GM06990 (cell line): Measurements from ENCODE around the gene HYAL3.
A peak's percentile ranks its signal among the peaks of the same experiment; 100 is the strongest.
"Not testable (repeated sequence)": the region's sequence is repeated elsewhere in the genome, so short reads cannot be mapped to it uniquely, and the experiment has no call there.

Source experiments
- DNase-seq: peaks from one replicate; pipeline ENCODE4 v3.0.0-alpha.2; 2011; ENCODE audit not compliant: insufficient read length; ENCODE audit errors: extremely low read depth
- H3K27me3 ChIP-seq: replicated peaks from 2 replicates; pipeline ENCODE4 v1.6.0; 2011; ENCODE audit warnings: low read length; ENCODE audit not compliant: control insufficient read depth, insufficient read depth
- H3K36me3 ChIP-seq: 2 replicates; pipeline ENCODE4 v1.5.1; 2011; ENCODE audit warnings: low read length; ENCODE audit not compliant: control insufficient read depth, insufficient read depth
- H3K4me3 ChIP-seq: replicated peaks from 2 replicates; pipeline ENCODE4 v1.5.1; 2011; ENCODE audit warnings: low read depth, mild to moderate bottlenecking, control low read depth, low read length
- TF ChIP-seq, protein P1 (sequence below): IDR thresholded peaks from 2 replicates; pipeline ENCODE4 v1.5.1; 2011; ENCODE audit warnings: low read length, control low read depth, mild to moderate bottlenecking, inconsistent platforms; ENCODE audit not compliant: insufficient read depth, poor library complexity, severe bottlenecking

The HYAL3 gene

GRCh38 chr3:50286322-50287227 is 12.6 kb downstream of the HYAL3 start:
- Histone ChIP-seq H3K4me3 (no peak overlapping the region), H3K27me3 (no peaks in the 10 kb centered on the region), H3K36me3 (peaks cover 28% of the 10 kb centered on the region)
- peak; percentile 7 for DNase-seq
- TF ChIP-seq, protein P1, sequence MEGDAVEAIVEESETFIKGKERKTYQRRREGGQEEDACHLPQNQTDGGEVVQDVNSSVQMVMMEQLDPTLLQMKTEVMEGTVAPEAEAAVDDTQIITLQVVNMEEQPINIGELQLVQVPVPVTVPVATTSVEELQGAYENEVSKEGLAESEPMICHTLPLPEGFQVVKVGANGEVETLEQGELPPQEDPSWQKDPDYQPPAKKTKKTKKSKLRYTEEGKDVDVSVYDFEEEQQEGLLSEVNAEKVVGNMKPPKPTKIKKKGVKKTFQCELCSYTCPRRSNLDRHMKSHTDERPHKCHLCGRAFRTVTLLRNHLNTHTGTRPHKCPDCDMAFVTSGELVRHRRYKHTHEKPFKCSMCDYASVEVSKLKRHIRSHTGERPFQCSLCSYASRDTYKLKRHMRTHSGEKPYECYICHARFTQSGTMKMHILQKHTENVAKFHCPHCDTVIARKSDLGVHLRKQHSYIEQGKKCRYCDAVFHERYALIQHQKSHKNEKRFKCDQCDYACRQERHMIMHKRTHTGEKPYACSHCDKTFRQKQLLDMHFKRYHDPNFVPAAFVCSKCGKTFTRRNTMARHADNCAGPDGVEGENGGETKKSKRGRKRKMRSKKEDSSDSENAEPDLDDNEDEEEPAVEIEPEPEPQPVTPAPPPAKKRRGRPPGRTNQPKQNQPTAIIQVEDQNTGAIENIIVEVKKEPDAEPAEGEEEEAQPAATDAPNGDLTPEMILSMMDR: no peak

GRCh38 chr3:50284121-50284520 is 15.1 kb downstream of the HYAL3 start:
- peaks cover 16% of the 10 kb centered on the region for H3K36me3 ChIP-seq
- H3K4me3 ChIP-seq, H3K27me3 ChIP-seq, DNase-seq: not testable (repeated sequence)

- H3K36me3 ChIP-seq: no peaks in the 10 kb centered on the region
- no peaks in the 10 kb centered on the region; the same call in 1 of the 2 replicates for H3K27me3 ChIP-seq
- H3K4me3 ChIP-seq: no peak overlapping the region
- DNase-seq: no peak
- TF ChIP-seq, protein P1: no peak
Measured at GRCh38 chr3:50279255-50280016, 19.8 kb downstream of the HYAL3 start.

DNA sequence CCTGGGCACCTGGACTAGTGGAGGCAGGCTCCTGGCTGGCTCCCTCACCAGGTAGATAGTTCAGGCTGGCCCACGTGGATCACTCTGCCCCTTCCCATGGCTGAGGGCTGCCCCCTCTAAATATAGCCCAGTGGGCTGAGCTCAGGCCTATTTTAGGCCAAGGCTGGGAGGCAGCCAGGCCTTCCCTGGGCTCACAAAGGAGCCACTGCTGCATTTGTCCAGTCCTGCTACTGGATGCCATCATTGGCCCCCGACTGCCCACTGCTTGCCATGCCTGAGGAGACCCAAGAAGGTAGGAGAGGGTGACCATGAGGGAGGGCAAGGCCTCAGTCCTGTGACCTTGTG is 20.4 kb downstream of the HYAL3 start, which contains the start of gene LSMEM2:
Gene LSMEM2 (plus strand): TSS at position 208 of the 345 bp plus-strand sequence. CDS start 27 bp downstream, at position 235.
- no peak for DNase-seq
- no peaks in the 10 kb centered on the region for H3K36me3 ChIP-seq
- H3K27me3 ChIP-seq: no peaks in the 10 kb centered on the region; the same call in 1 of the 2 replicates
- H3K4me3 ChIP-seq: no peak within 1 kb of the TSS
- TF ChIP-seq, protein P1: no peak

DNA sequence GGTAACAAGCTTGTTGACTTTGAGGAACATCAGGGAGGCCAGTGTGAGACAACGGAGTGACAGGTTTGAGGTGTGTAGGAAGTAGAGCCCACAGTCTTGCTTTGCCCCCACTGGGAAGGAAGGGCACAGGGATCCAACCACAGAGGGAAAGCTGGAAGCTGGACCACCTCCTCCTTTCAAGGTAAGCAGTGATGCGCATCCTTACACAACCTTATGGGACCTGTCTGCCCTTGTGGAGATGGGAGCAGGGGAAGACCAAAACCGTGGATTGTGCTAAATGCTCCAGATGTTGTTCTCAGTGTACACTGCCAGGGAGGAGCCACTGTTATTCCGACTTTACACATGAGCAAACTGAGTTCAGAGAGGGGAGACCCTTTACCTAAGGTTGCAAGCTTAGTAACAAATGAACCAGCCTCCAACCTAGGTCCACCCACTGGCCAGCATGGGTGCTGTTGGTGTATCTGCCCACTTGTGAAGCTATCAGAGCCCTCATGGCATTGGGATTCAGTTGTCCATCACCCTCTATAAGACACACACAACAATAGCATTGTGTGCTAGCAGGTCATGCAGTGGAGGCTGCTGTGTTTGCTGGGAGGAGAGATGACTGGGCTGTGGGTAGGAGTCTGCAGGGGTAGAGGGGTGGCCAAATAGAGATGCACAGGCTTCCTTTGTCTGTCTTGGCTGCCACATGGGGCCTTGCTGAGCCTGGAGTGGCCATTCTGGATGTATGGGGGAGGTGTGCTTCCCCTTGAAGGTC is 20.9 kb downstream of the HYAL3 start:
- H3K36me3 ChIP-seq: no peaks in the 10 kb centered on the region
- no peak for DNase-seq
- no peaks in the 10 kb centered on the region; the same call in 1 of the 2 replicates for H3K27me3 ChIP-seq
- no peak overlapping the region for H3K4me3 ChIP-seq
- TF ChIP-seq, protein P1: no peak
